ENCODE results near the gene CELF1.

CELF1 gene

GRCh38 chr11:47516155-47516554, 36.8 kb downstream of the CELF1 start:
- no peak overlapping the region for H2AFZ ChIP-seq
- no peaks in the 10 kb centered on the region for H3K9me3 ChIP-seq (ENCODE audit: control insufficient read depth, low read length)
- TF ChIP-seq CTCF (IDR thresholded peaks at IDR 0.05): no peak
- no peak overlapping the region for H3K9ac ChIP-seq
- H3K27ac ChIP-seq: no peak overlapping the region
- no peak overlapping the region for H3K4me3 ChIP-seq (ENCODE audit: low read depth, low read length)
- H3K27me3 ChIP-seq (ENCODE audit: control insufficient read depth, insufficient read depth, low read length): no peaks in the 10 kb centered on the region
- H3K79me2 ChIP-seq: peaks cover 32% of the 10 kb centered on the region
- no peaks in the 10 kb centered on the region for H3K36me3 ChIP-seq (ENCODE audit: control insufficient read depth, insufficient read depth, low read length)
- H3K4me2 ChIP-seq (ENCODE audit: low read length): no peak overlapping the region
- peaks cover 17% of the 10 kb centered on the region for H3K4me1 ChIP-seq

- H3K79me2 ChIP-seq: peaks cover 39% of the 10 kb centered on the region
- no peak for TF ChIP-seq CTCF (IDR thresholded peaks at IDR 0.05)
- no peak overlapping the region for H3K9ac ChIP-seq
- H3K36me3 ChIP-seq (ENCODE audit: control insufficient read depth, insufficient read depth, low read length): no peaks in the 10 kb centered on the region
- H3K27me3 ChIP-seq (ENCODE audit: control insufficient read depth, insufficient read depth, low read length): no peaks in the 10 kb centered on the region
- no peak overlapping the region for H3K4me3 ChIP-seq (ENCODE audit: low read depth, low read length)
- no peak overlapping the region for H3K4me2 ChIP-seq (ENCODE audit: low read length)
- H2AFZ ChIP-seq: no peak overlapping the region
- H3K4me1 ChIP-seq: peaks cover 17% of the 10 kb centered on the region
- no peaks in the 10 kb centered on the region for H3K9me3 ChIP-seq (ENCODE audit: control insufficient read depth, low read length)
- no peak overlapping the region for H3K27ac ChIP-seq
These were observed 37.9 kb downstream of the CELF1 start for GRCh38 chr11:47514825-47515647.

GRCh38 chr11:47512701-47513100, 40.2 kb downstream of the CELF1 start:
- H3K36me3 ChIP-seq (ENCODE audit: control insufficient read depth, insufficient read depth, low read length): no peaks in the 10 kb centered on the region
- no peak overlapping the region for H3K9ac ChIP-seq
- peaks cover 43% of the 10 kb centered on the region for H3K79me2 ChIP-seq
- no peak for TF ChIP-seq CTCF (IDR thresholded peaks at IDR 0.05)
- H3K4me3 ChIP-seq (ENCODE audit: low read depth, low read length): no peak overlapping the region
- H3K4me2 ChIP-seq (ENCODE audit: low read length): no peak overlapping the region
- H3K27ac ChIP-seq: no peak overlapping the region
- no peaks in the 10 kb centered on the region for H3K9me3 ChIP-seq (ENCODE audit: control insufficient read depth, low read length)
- H2AFZ ChIP-seq: no peak overlapping the region
- H3K27me3 ChIP-seq (ENCODE audit: control insufficient read depth, insufficient read depth, low read length): no peaks in the 10 kb centered on the region
- peaks cover 16% of the 10 kb centered on the region for H3K4me1 ChIP-seq

- peaks cover 16% of the 10 kb centered on the region for H3K4me1 ChIP-seq
- H3K27ac ChIP-seq: no peak overlapping the region
These were observed 41.0 kb downstream of the CELF1 start for GRCh38 chr11:47511917-47512316.

More at GRCh38 chr11:47511917-47512316, 41.0 kb downstream of the CELF1 start:
- Histone ChIP-seq H3K36me3 (ENCODE audit: control insufficient read depth, insufficient read depth, low read length) (no peaks in the 10 kb centered on the region), H2AFZ (no peak overlapping the region), H3K79me2 (peaks cover 41% of the 10 kb centered on the region), H3K9ac (no peak overlapping the region), H3K4me2 (ENCODE audit: low read length) (no peak overlapping the region), H3K4me3 (ENCODE audit: low read depth, low read length) (no peak overlapping the region), H3K27me3 (ENCODE audit: control insufficient read depth, insufficient read depth, low read length) (no peaks in the 10 kb centered on the region), H3K9me3 (ENCODE audit: control insufficient read depth, low read length) (no peaks in the 10 kb centered on the region)
- no peak for TF ChIP-seq CTCF (IDR thresholded peaks at IDR 0.05)

All from parathyroid adenoma (tissue), 2 donors.